Suppressor macrophage treated with lipopolysaccharide for 4 hours (primary cell): ENCODE data around the gene DSTN.

Experiments used
- DNase-seq: peaks from one replicate; pipeline ENCODE4 v3.0.0-alpha.2; 2020

The DSTN gene

DNA sequence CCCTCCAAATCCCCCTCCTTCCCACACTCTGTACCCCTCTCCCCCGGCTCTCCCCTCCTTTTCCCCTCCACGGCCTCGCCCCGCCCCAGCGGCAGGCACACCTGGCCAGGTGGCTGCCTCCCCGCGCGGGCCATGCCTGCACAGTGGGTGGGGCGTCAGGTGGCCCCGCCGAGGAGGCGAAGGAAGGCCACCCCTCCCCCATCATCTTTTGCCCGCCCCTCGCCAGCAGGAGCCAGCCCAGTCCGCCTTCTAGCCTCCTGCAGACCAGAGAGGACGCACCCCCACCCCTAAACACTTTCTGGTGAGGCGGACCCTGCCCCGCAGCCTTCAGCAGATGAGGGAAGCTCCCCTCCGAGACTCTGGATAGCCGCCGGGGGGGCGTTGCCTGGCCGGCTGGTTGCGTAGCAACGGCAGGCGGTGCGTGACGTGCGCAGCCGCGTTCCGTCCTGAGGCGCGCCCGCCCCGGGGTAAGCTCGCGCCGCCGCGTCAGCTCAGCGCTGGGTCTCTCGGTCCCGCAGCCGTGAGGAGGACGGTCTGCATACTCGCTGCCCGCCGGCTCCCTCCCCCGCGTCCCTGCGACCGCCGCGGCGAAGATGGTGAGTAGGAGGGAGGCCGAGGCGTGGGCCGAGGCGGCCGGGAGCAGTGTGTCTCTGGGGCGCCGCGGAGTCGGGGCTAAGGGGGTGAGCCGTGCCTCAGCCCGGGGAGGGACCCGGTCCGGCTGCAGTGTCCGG is at the start of gene DSTN:
DSTN (plus strand) TSS at position 460 of the 731 bp plus-strand sequence; CDS start at position 594, 134 bp downstream.
- peak; percentile 93 for DNase-seq

GRCh38 chr20:17520583-17520982 is 49.3 kb upstream of the DSTN start:
- DNase-seq = no peak

DNA sequence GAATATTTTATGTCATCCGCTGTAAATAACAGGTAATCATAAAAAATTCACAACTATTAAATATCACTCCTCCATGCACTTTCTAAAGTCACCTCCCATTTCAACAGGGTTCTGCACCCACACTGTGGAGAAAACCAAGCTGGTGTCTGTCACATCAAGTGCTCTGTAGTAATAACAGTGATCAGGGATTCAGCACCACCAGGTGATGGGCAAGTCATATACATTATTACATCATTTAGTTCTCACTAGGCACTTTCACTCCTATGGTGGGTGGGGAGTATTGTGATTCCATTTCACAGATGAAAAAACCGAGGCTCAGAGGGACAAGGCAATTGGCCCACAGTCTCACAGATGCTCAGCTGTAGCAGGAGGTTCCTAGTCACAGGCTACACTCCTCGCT is 47.3 kb upstream of the DSTN start:
- no peak for DNase-seq

DNA sequence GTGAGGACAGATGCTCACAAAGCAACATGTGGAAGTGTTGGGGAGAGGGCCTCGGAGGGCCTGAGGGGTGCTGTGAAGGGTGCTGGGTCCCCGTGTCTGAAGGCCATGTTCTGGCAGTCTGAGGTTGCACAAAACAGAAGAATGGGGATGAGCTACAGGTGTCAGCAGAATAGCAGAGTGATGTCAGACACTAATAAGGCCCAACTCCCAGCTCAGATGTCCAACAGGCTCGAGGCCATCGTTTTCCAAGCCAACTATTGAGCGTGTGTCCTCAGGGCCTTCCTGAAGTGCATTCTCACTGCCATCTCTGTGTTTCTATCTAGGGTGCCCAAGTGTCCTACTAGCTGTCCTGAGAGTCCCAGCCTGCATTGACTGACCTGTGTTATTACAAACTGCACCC is 46.5 kb upstream of the DSTN start:
- no peak for DNase-seq

DNA sequence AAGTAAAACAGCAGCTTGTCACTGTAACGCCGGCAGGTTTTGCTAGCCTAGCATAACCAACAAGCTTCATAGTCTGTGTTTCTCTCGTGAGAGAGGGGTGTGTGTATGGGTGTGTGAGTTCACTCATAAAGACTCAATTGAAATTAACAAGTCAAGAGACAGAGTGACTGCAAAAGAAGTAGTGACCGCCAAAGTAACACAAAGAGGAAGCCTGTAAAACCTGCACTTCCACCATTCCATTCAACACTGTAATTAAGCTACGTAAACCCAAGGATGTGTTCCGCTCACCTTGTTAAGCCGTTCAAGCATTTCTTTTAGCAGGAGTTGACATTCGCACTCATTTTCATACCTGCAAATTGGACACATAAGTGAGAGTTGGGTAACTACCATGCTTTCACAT is 45.3 kb upstream of the DSTN start:
- no peak for DNase-seq

GRCh38 chr20:17525132-17525531 is 44.7 kb upstream of the DSTN start:
- DNase-seq = no peak

- DNase-seq = no peak
These were observed 44.2 kb upstream of the DSTN start for GRCh38 chr20:17525650-17526049.

- DNase-seq = no peak
These were observed 40.3 kb upstream of the DSTN start for GRCh38 chr20:17529586-17529985.

DNA sequence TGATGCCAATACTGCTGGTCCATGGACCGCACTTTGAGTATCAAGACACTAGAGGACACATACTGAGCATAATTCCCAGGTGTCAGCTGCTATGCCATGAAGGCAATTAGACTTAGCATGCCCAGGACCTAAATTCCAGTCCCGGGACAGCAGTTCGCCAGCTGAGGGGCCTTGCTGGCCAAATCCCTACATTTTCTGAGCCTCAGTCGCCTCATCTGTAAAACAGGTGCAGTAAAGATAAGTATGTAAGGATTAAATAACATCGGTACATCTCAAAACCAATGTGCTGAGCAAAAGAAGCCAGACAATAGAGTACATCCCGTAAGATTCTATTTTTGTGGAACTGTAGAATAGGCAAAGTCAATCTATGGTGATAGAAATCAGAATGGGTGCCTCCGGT is 39.7 kb upstream of the DSTN start:
- DNase-seq = no peak

- peak; percentile 35 for DNase-seq
These were observed 38.9 kb upstream of the DSTN start, which contains the start of gene BFSP1 for GRCh38 chr20:17530716-17531664. TSS of gene BFSP1 (minus strand) at chr20:17531379. CDS start at chr20:17531329, 50 bp downstream.

DNA sequence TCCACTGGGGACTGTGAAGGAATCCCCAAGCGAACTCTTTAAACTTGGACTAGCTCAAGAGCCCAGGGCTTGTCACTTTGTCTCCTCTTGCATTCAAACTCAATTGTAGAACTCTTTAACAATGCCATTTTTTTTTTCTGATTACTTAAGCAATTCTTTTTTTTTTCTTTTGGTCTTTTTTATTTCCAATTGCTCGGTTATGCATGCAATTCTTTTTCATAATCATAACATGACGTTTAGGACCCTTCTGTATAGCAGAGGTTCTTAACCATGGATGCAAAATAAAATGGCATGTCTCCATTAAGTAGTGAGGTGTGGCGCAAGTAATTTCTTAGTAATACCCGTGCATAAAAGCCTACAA is 38.2 kb upstream of the DSTN start:
- no peak for DNase-seq

GRCh38 chr20:17533396-17533795 is 36.5 kb upstream of the DSTN start:
- DNase-seq = peak; percentile 37

GRCh38 chr20:17534077-17534476 is 35.8 kb upstream of the DSTN start:
- no peak for DNase-seq

DNA sequence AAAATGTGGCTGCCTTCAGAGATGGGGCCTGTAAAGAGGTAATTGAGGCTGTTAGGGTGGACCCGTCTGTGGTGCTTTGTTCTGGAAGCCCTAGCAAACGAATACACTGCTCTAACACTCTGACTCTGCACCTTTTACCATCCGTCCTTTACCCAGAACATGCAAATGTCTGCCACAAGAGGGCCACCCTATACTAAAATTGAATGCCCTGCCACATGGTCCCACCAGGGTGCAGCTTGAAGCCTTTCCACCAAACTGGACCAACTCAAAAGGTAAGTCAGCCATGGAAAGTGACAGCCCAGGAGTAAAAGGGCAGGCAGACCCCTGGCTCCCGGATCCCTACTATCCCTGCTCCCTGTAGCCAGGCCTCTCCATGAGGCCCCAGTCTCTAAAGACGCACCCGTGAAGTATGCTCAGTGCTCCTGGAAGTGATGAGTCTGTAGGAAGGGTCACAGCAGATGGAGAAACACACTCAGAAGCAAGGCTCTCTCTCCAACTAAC is 32.9 kb upstream of the DSTN start:
- peak; percentile 74 for DNase-seq

DNA sequence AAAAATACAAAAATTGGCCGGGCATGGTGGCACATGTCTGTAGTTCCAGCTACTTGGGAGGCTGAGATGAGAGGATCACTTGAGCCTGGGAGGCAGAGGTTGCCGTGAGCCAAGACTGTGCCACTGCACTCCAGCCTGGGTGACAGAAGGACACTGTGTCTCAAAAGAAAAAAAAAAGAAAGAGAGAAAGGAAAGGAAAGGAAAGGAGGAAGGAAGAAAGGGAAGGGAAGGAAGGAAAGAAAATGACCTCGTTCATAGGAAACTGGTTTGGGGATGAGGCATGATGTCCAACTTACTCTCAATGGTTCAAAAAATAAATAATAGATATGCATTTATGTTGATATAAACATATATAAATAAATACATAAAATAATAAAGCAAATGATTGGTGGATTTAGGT is 31.9 kb upstream of the DSTN start:
- no peak for DNase-seq

GRCh38 chr20:17538517-17539170 is 31.2 kb upstream of the DSTN start:
- DNase-seq = no peak

DNA sequence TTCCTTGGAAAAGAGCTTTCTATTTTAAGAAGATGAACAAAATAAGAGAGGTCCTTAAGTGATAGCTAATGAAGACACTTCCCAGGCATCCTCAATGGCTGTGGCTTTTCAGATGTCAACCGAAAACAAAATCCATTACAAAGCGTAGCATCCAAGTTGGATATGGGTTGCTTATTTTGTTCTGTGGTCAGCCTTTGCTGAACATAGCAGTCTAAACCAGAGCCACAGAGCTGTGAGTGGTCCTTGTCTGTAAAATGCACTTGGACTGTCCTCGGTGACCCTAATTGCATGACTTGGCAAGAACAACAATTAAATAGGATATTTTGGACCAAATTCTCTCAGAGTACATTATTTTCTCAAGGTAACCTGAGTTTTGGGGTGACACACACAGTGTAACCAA is 28.3 kb upstream of the DSTN start:
- DNase-seq = no peak

GRCh38 chr20:17541996-17542395 is 27.9 kb upstream of the DSTN start:
- no peak for DNase-seq

DNA sequence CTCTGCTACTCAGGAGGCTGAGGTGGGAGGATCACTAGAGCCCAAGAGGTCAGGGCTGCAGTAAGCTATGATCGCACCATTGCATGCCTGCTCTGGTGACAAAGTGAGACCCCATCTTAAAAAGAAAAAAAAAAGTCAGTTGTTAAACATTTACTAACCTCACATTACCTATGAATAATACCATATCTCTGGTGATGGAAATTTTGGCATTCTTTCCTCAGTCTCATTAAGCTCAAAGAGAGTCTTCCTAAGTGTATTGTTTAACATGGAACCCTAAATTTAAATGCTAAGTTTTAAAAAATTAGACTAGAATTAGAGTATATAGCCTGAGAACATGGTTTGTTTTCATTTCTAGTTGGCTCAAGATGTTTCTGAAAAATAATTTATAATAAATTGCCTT is 27.4 kb upstream of the DSTN start:
- no peak for DNase-seq

DNA sequence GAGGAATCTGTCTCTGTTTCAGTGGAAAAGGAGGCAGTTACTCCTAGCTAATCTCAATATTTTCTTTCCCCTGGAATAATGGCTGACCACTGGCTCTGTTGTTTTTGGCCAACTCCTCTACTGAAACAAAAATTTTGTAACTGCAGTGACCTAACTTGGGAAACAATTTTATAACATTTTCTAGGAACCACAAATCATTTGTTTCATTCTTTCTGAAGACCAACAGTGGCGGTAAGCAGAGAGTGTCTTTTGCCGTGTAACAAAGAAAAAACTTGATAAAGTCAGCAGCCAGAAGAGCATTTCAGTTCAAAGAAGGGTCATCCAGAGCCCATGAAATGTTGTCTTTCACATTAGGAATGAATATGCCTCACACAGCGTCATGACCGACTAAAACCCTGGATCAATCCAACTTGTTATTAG is 26.9 kb upstream of the DSTN start:
- DNase-seq = no peak

DNA sequence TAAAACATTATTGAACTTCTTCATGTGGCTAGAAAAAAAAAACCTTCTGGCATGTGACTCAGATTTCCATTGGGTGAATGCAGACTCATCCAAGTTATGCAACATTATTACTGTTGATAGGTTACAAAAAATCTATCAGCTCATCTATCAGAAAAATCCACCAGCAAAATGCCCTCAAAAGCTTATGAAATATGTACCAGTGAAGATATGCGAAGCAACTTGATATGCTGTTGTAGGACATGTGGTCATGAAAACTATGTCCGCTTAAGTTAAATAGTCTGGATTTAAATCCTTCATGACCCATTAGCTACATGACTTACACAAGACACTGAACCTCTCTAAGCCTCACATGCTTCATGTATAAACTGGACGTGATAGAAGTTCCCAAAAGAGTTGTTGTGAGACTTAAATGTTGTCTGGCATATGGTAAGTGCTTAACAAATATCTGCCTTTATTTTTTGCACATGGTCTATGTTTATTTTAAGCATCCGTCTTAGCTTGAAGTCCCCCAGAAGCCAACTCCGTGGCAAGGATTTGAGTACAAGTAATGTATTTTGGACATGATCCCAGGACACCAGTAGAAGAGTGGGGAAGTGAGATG is 26.2 kb upstream of the DSTN start:
- no peak for DNase-seq

DNA sequence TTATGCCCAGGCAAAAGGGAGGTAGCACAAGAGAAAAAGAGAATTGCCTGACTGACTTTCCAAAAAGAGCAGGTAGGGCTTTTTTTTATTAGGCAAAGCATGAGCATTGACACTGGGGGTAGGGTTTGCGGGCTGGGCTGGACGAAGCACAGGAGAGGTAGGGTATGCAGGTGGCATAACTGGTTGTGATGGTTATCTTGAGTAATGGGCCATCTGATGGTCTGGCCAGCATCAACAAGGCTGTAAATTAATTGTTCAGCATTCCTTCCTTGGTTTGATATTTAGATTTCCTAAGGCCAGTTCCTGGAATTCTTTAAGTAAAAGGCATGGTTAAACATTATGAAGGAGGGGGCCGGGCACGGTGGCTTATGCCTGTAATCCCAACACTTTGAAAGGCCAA is 24.7 kb upstream of the DSTN start:
- DNase-seq = no peak

- no peak for DNase-seq
These were observed 20.7 kb upstream of the DSTN start for GRCh38 chr20:17549131-17549530.
